ENCODE results near the gene GRIK2. TPM values are rescaled to one million over a fixed set of nuclear protein-coding genes. Genes with fewer than 3 reads are reported as not detected.

The GRIK2 gene
- total RNA-seq, 3 donors from 2014 or later (not counting 1 experiment from before 2014, with no cell fraction given), result not detected

- WGBS (ENCODE audit: insufficient coverage), result 6% methylated on average over 24 of the region's 26 CpGs
- Histone ChIP-seq H3K4me3 (ENCODE audit: low read length) (no peak overlapping the region), H3K36me3 (ENCODE audit: control insufficient read depth, insufficient read depth, low read length) (no peaks in the 10 kb centered on the region), H3K9me3 (ENCODE audit: control insufficient read depth, insufficient read depth, low read length) (peaks cover 6% of the 10 kb centered on the region), H3K27me3 (ENCODE audit: control insufficient read depth, insufficient read depth, low read length) (peaks cover 14% of the 10 kb centered on the region), H3K27ac (ENCODE audit: low read length) (no peak overlapping the region), H3K4me1 (ENCODE audit: control insufficient read depth, insufficient read depth, low read length) (no peaks in the 10 kb centered on the region)
- TF ChIP-seq CTCF (IDR thresholded peaks at IDR 0.05), result no peak
- DNase-seq (no peak), ATAC-seq (no peak)
- Mint-ChIP-seq H3K27me3 (ENCODE audit: low read depth in 2 of 2) (peaks cover 0 to 9% of the 10 kb centered on the region in 2 donors), H3K27ac (no peak overlapping the region), H3K36me3 (peaks cover 11% of the 10 kb centered on the region), H3K4me3 (no peak overlapping the region), H3K9me3 (peaks cover 6 to 8% of the 10 kb centered on the region in 2 donors), H3K4me1 (no peaks in the 10 kb centered on the region)
- intact Hi-C loops (cut with micrococcal nuclease), result no loop called here
Measured at GRCh38 chr6:101392586-101393230, 800 bp upstream of the GRIK2 start.

DNA sequence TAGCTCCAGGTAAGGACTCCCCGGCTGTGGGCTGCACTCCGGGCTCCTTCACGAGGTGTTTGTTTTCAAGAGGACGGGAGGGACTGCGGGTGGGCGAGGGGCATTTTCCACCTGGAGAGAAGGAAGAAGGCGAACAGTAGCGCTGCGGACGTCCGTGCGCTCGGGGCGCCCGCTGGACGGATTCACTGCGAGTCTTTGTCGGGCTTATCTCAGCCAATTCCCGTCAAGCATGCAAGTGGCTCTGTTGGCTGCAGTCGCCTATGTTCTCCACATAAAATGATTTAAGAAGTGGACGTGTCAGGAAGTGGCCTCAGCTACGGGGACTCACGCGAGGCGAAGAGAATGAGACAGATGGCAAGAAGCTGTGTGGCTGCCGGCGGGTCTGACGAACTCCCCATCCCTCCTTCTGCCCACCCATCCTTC is 332 bp downstream of the GRIK2 start:
- Mint-ChIP-seq H3K9me3 (peaks cover 5% of the 10 kb centered on the region in 2 donors), H3K4me3 (no peak overlapping the region), H3K27me3 (ENCODE audit: low read depth in 2 of 2) (peaks cover 0 to 16% of the 10 kb centered on the region in 2 donors), H3K27ac (no peak overlapping the region), H3K4me1 (no peaks in the 10 kb centered on the region), H3K36me3 (peaks cover 11% of the 10 kb centered on the region)
- H3K27me3 ChIP-seq (ENCODE audit: control insufficient read depth, insufficient read depth, low read length), result peaks cover 18% of the 10 kb centered on the region
- intact Hi-C loops (cut with micrococcal nuclease), result no loop called here
- H3K27ac ChIP-seq (ENCODE audit: low read length), result no peak overlapping the region
- H3K4me3 ChIP-seq (ENCODE audit: low read length), result no peak overlapping the region
- no peaks in the 10 kb centered on the region for H3K36me3 ChIP-seq (ENCODE audit: control insufficient read depth, insufficient read depth, low read length)
- H3K4me1 ChIP-seq (ENCODE audit: control insufficient read depth, insufficient read depth, low read length), result no peaks in the 10 kb centered on the region
- TF ChIP-seq CTCF (IDR thresholded peaks at IDR 0.05), result no peak
- peaks cover 8% of the 10 kb centered on the region for H3K9me3 ChIP-seq (ENCODE audit: control insufficient read depth, insufficient read depth, low read length)
- ATAC-seq (no peak), DNase-seq (no peak)
- WGBS (ENCODE audit: insufficient coverage), result 1% methylated on average over 27 of the region's 28 CpGs

DNA sequence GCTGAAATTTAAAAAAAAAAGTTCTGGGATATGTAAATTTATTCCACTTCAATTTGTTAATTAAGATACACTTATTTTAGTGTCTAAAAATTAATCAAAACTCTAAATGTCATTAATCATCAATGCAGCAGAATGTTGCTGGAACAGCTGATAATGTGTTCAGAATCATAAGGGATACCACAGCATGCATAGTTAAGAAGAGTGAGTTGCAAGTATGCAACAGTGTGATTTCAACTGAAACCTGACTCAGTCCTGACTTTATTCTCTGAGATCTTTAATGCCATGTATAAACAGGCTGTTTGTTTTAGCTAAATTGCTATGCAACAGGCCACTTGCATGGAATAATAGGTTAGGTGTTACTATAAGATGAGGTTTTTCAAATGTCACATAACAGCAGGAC is 1.4 kb downstream of the GRIK2 start:
- no peak for DNase-seq

More for the DNA sequence above, 1.4 kb downstream of the GRIK2 start:
- intact Hi-C loops (cut with micrococcal nuclease), result no loop called here
- no peak for ATAC-seq
- Mint-ChIP-seq H3K36me3 (peaks cover 11% of the 10 kb centered on the region), H3K4me3 (no peak overlapping the region), H3K27ac (no peak overlapping the region), H3K27me3 (ENCODE audit: low read depth in 2 of 2) (peaks cover 9 to 27% of the 10 kb centered on the region in 2 donors), H3K9me3 (peaks cover 5 to 6% of the 10 kb centered on the region in 2 donors), H3K4me1 (no peaks in the 10 kb centered on the region)
- no peaks in the 10 kb centered on the region for H3K36me3 ChIP-seq (ENCODE audit: control insufficient read depth, insufficient read depth, low read length)
- no peak overlapping the region for H3K27ac ChIP-seq (ENCODE audit: low read length)
- no peaks in the 10 kb centered on the region for H3K4me1 ChIP-seq (ENCODE audit: control insufficient read depth, insufficient read depth, low read length)
- no peak for TF ChIP-seq CTCF (IDR thresholded peaks at IDR 0.05)
- peaks cover 18% of the 10 kb centered on the region for H3K9me3 ChIP-seq (ENCODE audit: control insufficient read depth, insufficient read depth, low read length)
- H3K4me3 ChIP-seq (ENCODE audit: low read length), result no peak overlapping the region
- peaks cover 22% of the 10 kb centered on the region for H3K27me3 ChIP-seq (ENCODE audit: control insufficient read depth, insufficient read depth, low read length)

All from natural killer cell (primary cell).